Peyer's patch (tissue), 4 donors: ENCODE measurements around the gene CFAP54. TPM values are rescaled to one million over a fixed set of nuclear protein-coding genes. Genes with fewer than 3 reads are reported as not detected.

Experiments used
- DNase-seq, 3 donors: peaks; one replicate each; pipeline ENCODE4 v3.0.0-alpha.2; 2017 to 2019
- H3K27ac ChIP-seq, 4 donors: fragments of 200-600 bp; sonication (generic); one replicate each; pipeline ENCODE4 v1.5.1; 2016 to 2019
- H3K27me3 ChIP-seq, 2 donors: fragments of 200-600 bp; sonication (generic); one replicate each; pipeline ENCODE4 v1.5.1; 2019
- H3K36me3 ChIP-seq, 3 donors: fragments of 200-600 bp; sonication (generic); one replicate each; pipeline ENCODE4 v1.5.1; 2016 to 2019
- H3K4me1 ChIP-seq, 4 donors: fragments of 200-600 bp; sonication (generic); one replicate each; pipeline ENCODE4 v1.5.1; 2016 to 2019
- H3K4me3 ChIP-seq, 4 donors: fragments of 200-600 bp; sonication (generic); 1 replicate in 3 of 4; 2 replicates in 1 of 4; pipeline ENCODE4 v1.5.1; 2016 to 2019; ENCODE audit warnings: mild to moderate bottlenecking in 1 of 4
- H3K9me3 ChIP-seq, 4 donors: fragments of 200-600 bp; sonication (generic); one replicate each; pipeline ENCODE4 v1.5.1; 2016 to 2019; ENCODE audit warnings: mild to moderate bottlenecking in 1 of 4
- CTCF ChIP-seq, 6 experiments: fragments of 450-650 bp in 4 of 6; fragments of 200-600 bp in 2 of 6; sonication (generic) in 1 of 6; IDR thresholded peaks; one replicate each; pipeline ENCODE4 v1.5.1; 2017 to 2019; ENCODE audit warnings: antibody characterized with exemption in 6 of 6, mild to moderate bottlenecking in 3 of 6, moderate library complexity in 1 of 6
- POLR2A ChIP-seq, 2 donors: fragments of 450-650 bp; IDR thresholded peaks; one replicate each; pipeline ENCODE4 v1.5.1; 2017; ENCODE audit warnings: antibody characterized with exemption in 2 of 2, mild to moderate bottlenecking in 2 of 2, moderate library complexity in 2 of 2
- total RNA-seq, 4 donors: library from RNA; depleted of rRNA; stranded (reverse); fragments of >200 nt; gene quantifications; one replicate each; pipeline ENCODE4 v1.1.0, GENCODE V29; 2016

The CFAP54 gene
- total RNA-seq, 4 donors from 2014 or later = 0.80 to 2.7 (median 0.83) TPM; not detected in 1

GRCh38 chr12:96605684-96606083, 116.3 kb downstream of the CFAP54 start:
- Histone ChIP-seq H3K27ac (no peak overlapping the region), H3K27me3 (no peaks in the 10 kb centered on the region), H3K36me3 (no peaks in the 10 kb centered on the region), H3K9me3 (no peaks in the 10 kb centered on the region), H3K4me1 (no peaks in the 10 kb centered on the region), H3K4me3 (no peak overlapping the region)
- no peak for DNase-seq
- TF ChIP-seq POLR2A (IDR thresholded peaks at IDR 0.05) (no peak), CTCF (IDR thresholded peaks at IDR 0.05) (no peak)

- Histone ChIP-seq H3K27me3 (no peaks in the 10 kb centered on the region), H3K36me3 (no peaks in the 10 kb centered on the region), H3K4me3 (no peak overlapping the region), H3K27ac (no peak overlapping the region), H3K4me1 (no peaks in the 10 kb centered on the region), H3K9me3 (no peaks in the 10 kb centered on the region)
- no peak for DNase-seq
- TF ChIP-seq CTCF (IDR thresholded peaks at IDR 0.05) (no peak), POLR2A (IDR thresholded peaks at IDR 0.05) (no peak)
These were observed 116.8 kb downstream of the CFAP54 start for GRCh38 chr12:96606134-96606533.

GRCh38 chr12:96606644-96607043, 117.3 kb downstream of the CFAP54 start:
- TF ChIP-seq CTCF (IDR thresholded peaks at IDR 0.05) (no peak), POLR2A (IDR thresholded peaks at IDR 0.05) (no peak)
- Histone ChIP-seq H3K36me3 (no peaks in the 10 kb centered on the region), H3K27ac (no peak overlapping the region), H3K9me3 (no peaks in the 10 kb centered on the region), H3K4me1 (no peaks in the 10 kb centered on the region), H3K4me3 (no peak overlapping the region), H3K27me3 (no peaks in the 10 kb centered on the region)
- DNase-seq = no peak

GRCh38 chr12:96617178-96617577, 127.8 kb downstream of the CFAP54 start:
- no peaks in the 10 kb centered on the region for H3K36me3 ChIP-seq
- H3K4me1 ChIP-seq = no peaks in the 10 kb centered on the region
- DNase-seq = no peak
- TF ChIP-seq POLR2A (IDR thresholded peaks at IDR 0.05) = no peak
- no peak for TF ChIP-seq CTCF (IDR thresholded peaks at IDR 0.05)
- no peak overlapping the region for H3K4me3 ChIP-seq
- no peaks in the 10 kb centered on the region for H3K9me3 ChIP-seq
- H3K27ac ChIP-seq = no peak overlapping the region
- no peaks in the 10 kb centered on the region for H3K27me3 ChIP-seq

DNA sequence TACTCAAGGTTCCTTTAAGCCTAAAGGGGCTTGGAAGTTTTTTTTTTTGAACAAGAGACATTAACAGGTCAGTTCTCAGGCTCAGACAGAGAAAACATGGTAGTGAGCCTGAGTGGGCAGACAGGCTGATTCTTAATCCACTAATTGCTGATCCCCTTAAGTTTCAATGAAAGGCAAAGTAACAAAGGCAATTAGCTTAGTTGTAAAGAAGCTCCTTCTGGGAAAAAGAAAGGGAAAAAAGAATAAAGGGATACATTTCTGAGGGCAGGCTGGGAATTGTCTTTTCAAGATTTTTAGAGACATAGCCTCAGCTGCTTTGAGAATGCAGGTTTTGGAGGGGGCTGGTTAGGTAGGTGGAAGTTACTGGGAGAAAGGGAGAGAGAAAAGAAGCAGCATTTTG, 133.8 kb downstream of the CFAP54 start:
- Histone ChIP-seq H3K27ac (no peak overlapping the region), H3K9me3 (no peaks in the 10 kb centered on the region), H3K4me1 (no peaks in the 10 kb centered on the region), H3K4me3 (no peak overlapping the region), H3K36me3 (no peaks in the 10 kb centered on the region), H3K27me3 (no peaks in the 10 kb centered on the region)
- TF ChIP-seq POLR2A (IDR thresholded peaks at IDR 0.05) (no peak), CTCF (IDR thresholded peaks at IDR 0.05) (no peak)
- DNase-seq = no peak

DNA sequence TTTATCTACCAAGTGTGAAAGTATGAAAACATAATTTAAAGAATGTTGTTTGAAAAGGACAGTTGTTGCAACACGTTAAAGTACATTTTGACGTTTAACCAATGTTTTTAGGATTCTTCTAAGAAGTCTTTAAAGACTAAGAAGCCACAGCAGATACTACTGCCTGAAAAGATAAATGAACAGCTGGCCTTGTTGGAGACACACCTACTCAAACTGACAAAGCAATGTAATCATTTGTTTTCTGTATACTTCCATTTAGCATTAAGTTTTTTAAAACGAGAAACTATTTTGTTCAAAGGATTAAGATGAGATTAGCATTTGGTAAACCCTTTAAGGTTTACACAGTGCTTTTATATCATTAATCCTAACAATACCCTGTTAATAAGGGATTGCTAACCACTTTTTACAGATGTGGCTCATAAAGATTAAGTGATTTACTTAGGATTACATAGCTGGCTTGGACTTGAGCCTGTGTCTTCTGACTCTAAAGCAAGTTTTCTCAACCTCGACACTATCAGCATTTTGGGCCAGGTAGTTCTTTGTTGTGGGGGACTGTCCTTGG, 134.4 kb downstream of the CFAP54 start:
- no peaks in the 10 kb centered on the region for H3K36me3 ChIP-seq
- TF ChIP-seq CTCF (IDR thresholded peaks at IDR 0.05) (no peak), POLR2A (IDR thresholded peaks at IDR 0.05) (no peak)
- H3K9me3 ChIP-seq = no peaks in the 10 kb centered on the region
- no peaks in the 10 kb centered on the region for H3K4me1 ChIP-seq
- no peak overlapping the region for H3K27ac ChIP-seq
- no peaks in the 10 kb centered on the region for H3K27me3 ChIP-seq
- H3K4me3 ChIP-seq = no peak overlapping the region
- DNase-seq = no peak
